CD14-positive monocyte (primary cell): ENCODE results near the gene OSMR. TPM values are rescaled to one million over a fixed set of nuclear protein-coding genes. Genes with fewer than 3 reads are reported as not detected.

Experiments used
- DNase-seq, 3 donors: peaks; one replicate each; pipeline ENCODE4 v3.0.0-alpha.2; 2011 to 2022
- H2AFZ ChIP-seq: 2 replicates; pipeline ENCODE4 v1.6.0; 2012; ENCODE audit warnings: mild to moderate bottlenecking, low read depth, low read length, inconsistent platforms; ENCODE audit not compliant: insufficient read depth, poor library complexity, severe bottlenecking
- H3K27ac ChIP-seq, 2 donors: 1 replicate in 1 of 2; 2 replicates in 1 of 2; pipeline ENCODE4 v1.5.1; 2012 to 2013; ENCODE audit warnings: low read length in 2 of 2, control low read depth in 1 of 2, inconsistent platforms in 1 of 2, low read depth in 1 of 2, mild to moderate bottlenecking in 1 of 2
- H3K27me3 ChIP-seq, 2 donors: one replicate each; pipeline versions ENCODE4 v1.6.0 to v1.6.1; 2011 to 2013; ENCODE audit warnings: low read length in 2 of 2; ENCODE audit not compliant: control insufficient read depth in 2 of 2, insufficient read depth in 2 of 2
- H3K36me3 ChIP-seq, 2 donors: replicated peaks in 1 of 2; 1 replicate in 1 of 2; 2 replicates in 1 of 2; pipeline versions ENCODE4 v1.5.1 to v1.6.1; 2012 to 2013; ENCODE audit warnings: low read length in 2 of 2, control low read depth in 1 of 2, inconsistent platforms in 1 of 2, mild to moderate bottlenecking in 1 of 2; ENCODE audit not compliant: insufficient read depth in 2 of 2, control insufficient read depth in 1 of 2
- H3K4me1 ChIP-seq, 2 donors: 1 replicate in 1 of 2; 2 replicates in 1 of 2; pipeline versions ENCODE4 v1.5.1 to v1.6.1; 2012 to 2013; ENCODE audit warnings: low read length in 2 of 2, control low read depth in 1 of 2, inconsistent platforms in 1 of 2, mild to moderate bottlenecking in 1 of 2, moderate library complexity in 1 of 2; ENCODE audit not compliant: insufficient read depth in 2 of 2, control insufficient read depth in 1 of 2
- H3K4me2 ChIP-seq: replicated peaks from 2 replicates; pipeline ENCODE3; 2012; ENCODE audit warnings: low read length, moderate library complexity, mild to moderate bottlenecking; ENCODE audit not compliant: poor library complexity, severe bottlenecking; ENCODE audit errors: extremely low read depth
- H3K4me3 ChIP-seq, 3 experiments: fragments of 200-600 bp in 1 of 3; sonication (generic) in 1 of 3; replicated peaks in 1 of 3; 1 replicate in 2 of 3; 2 replicates in 1 of 3; pipeline ENCODE4 v1.5.1; 2011 to 2013; ENCODE audit warnings: low read length in 3 of 3, mild to moderate bottlenecking in 3 of 3, control low read depth in 2 of 3, low read depth in 2 of 3, inconsistent platforms in 1 of 3, moderate library complexity in 1 of 3
- H3K79me2 ChIP-seq: 2 replicates; pipeline ENCODE4 v1.6.0; 2012; ENCODE audit warnings: mild to moderate bottlenecking, control low read depth, inconsistent platforms, low read length, moderate library complexity; ENCODE audit not compliant: insufficient read depth
- H3K9ac ChIP-seq: 2 replicates; pipeline ENCODE4 v1.6.0; 2017; ENCODE audit warnings: low read length, mild to moderate bottlenecking; ENCODE audit not compliant: insufficient read depth, poor library complexity, severe bottlenecking
- H3K9me3 ChIP-seq, 2 donors: replicated peaks in 1 of 2; 1 replicate in 1 of 2; 2 replicates in 1 of 2; pipeline versions ENCODE4 v1.5.1 to v1.6.1; 2012 to 2013; ENCODE audit warnings: low read length in 2 of 2, control low read depth in 1 of 2; ENCODE audit not compliant: control insufficient read depth in 1 of 2, insufficient read depth in 1 of 2
- H4K20me1 ChIP-seq: 2 replicates; pipeline ENCODE4 v1.6.0; 2012; ENCODE audit warnings: mild to moderate bottlenecking, low read length, control low read depth, moderate library complexity; ENCODE audit not compliant: insufficient read depth
- H3K27ac Mint-ChIP-seq, 7 donors: one replicate each; pipeline ENCODE4 v1.8.0; 2020; ENCODE audit warnings: mild to moderate bottlenecking in 7 of 7, mixed read lengths in 7 of 7, moderate library complexity in 6 of 7, inconsistent platforms in 2 of 7
- H3K27me3 Mint-ChIP-seq, 3 donors: one replicate each; pipeline ENCODE4 v1.8.0; 2021 to 2022; ENCODE audit warnings: low read depth in 3 of 3, mild to moderate bottlenecking in 3 of 3, mixed read lengths in 3 of 3, moderate library complexity in 3 of 3, inconsistent platforms in 1 of 3
- H3K36me3 Mint-ChIP-seq, 2 donors: one replicate each; pipeline ENCODE4 v1.8.0; 2020; ENCODE audit warnings: mixed read lengths in 2 of 2, inconsistent platforms in 1 of 2, mild to moderate bottlenecking in 1 of 2
- H3K4me1 Mint-ChIP-seq: one replicate; pipeline ENCODE4 v1.8.0; 2020; ENCODE audit warnings: mild to moderate bottlenecking, mixed read lengths
- H3K4me3 Mint-ChIP-seq, 2 donors: one replicate each; pipeline ENCODE4 v1.8.0; 2020; ENCODE audit warnings: mild to moderate bottlenecking in 2 of 2, mixed read lengths in 2 of 2, moderate library complexity in 1 of 2
- H3K9me3 Mint-ChIP-seq, 7 donors: one replicate each; pipeline ENCODE4 v1.8.0; 2020 to 2022; ENCODE audit warnings: mixed read lengths in 7 of 7, mild to moderate bottlenecking in 6 of 7, moderate library complexity in 6 of 7, inconsistent platforms in 2 of 7
- CTCF ChIP-seq: fragments of 200-600 bp; IDR thresholded peaks from one replicate; pipeline ENCODE4 v1.8.0; 2022; ENCODE audit warnings: antibody characterized with exemption, mild to moderate bottlenecking
- WGBS: methylation state at CpG from one replicate; pipeline ENCODE4 v1.1.5; 2013; ENCODE audit warnings: missing lambda C conversion rate; ENCODE audit not compliant: insufficient coverage; 5-methylcytosine and 5-hydroxymethylcytosine counted together
- intact Hi-C, 2 donors: fragments of 100-400 bp; cut with micrococcal nuclease; formaldehyde crosslinking; loops; one replicate each; pipeline versions ENCODE4 v1.15.0 to v1.15.1; 2023
- polyA plus RNA-seq, 3 donors: library from polyadenylated mRNA; depleted of rRNA in 1 of 3; unstranded in 2 of 3; stranded (reverse) in 1 of 3; fragments of 300-500 nt in 2 of 3; fragments of >200 nt in 1 of 3; fragmentation: Illumina TruSeq in 2 of 3; gene quantifications; 1 replicate in 2 of 3; 2 replicates in 1 of 3; pipeline ENCODE4 v1.2.3, GENCODE V29; 2012 to 2021

Gene OSMR
- polyA plus RNA-seq, 3 donors, result not detected

GRCh38 chr5:38896760-38897159, 50.9 kb downstream of the OSMR start:
- no peaks in the 10 kb centered on the region for H3K4me1 Mint-ChIP-seq
- no peaks in the 10 kb centered on the region for H3K27me3 ChIP-seq
- no peak for DNase-seq
- TF ChIP-seq CTCF, result no peak
- WGBS, result no CpG with 5 or more reads among the region's 3 CpGs
- H3K27ac ChIP-seq, result no peak overlapping the region
- no peak overlapping the region for H3K9ac ChIP-seq
- no peaks in the 10 kb centered on the region for H3K36me3 Mint-ChIP-seq
- intact Hi-C loops, result no loop called here
- no peak overlapping the region for H3K4me3 Mint-ChIP-seq
- no peak overlapping the region for H3K27ac Mint-ChIP-seq
- H3K27me3 Mint-ChIP-seq, result peaks cover 0 to 12% (median 9%) of the 10 kb centered on the region in 3 donors
- H3K4me1 ChIP-seq, result no peaks in the 10 kb centered on the region
- H3K4me3 ChIP-seq, result no peak overlapping the region
- H3K9me3 ChIP-seq, result peaks cover 0 to 13% of the 10 kb centered on the region in 2 donors
- H4K20me1 ChIP-seq, result no peaks in the 10 kb centered on the region
- no peaks in the 10 kb centered on the region for H3K36me3 ChIP-seq
- H3K9me3 Mint-ChIP-seq, result peaks cover 6 to 22% (median 9%) of the 10 kb centered on the region in 7 donors
- H3K4me2 ChIP-seq, result no peak overlapping the region
- H3K79me2 ChIP-seq, result no peaks in the 10 kb centered on the region
- no peak overlapping the region for H2AFZ ChIP-seq

DNA sequence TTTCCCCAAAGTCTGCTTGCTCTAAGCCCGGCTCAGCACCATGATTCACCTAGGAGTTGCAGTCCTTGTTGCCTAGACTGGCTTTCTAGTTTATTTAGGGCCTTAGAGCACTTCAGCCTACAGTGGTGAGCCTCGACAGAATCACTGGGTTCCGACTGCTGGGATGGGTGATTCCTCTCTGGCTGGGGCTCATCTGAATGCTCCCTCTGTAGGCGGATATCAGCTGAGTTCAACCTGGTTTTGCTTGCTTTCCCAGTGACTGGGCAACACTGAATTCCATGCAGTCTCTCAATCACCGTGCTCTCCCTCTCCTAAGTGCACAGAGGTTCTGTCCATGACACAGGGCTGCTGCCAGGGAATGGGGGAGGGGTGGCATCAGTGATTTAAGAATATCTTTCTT, 54.1 kb downstream of the OSMR start:
- Histone ChIP-seq H3K36me3 (no peaks in the 10 kb centered on the region), H3K79me2 (no peaks in the 10 kb centered on the region), H3K27ac (no peak overlapping the region), H3K4me1 (no peaks in the 10 kb centered on the region), H2AFZ (no peak overlapping the region), H3K9ac (no peak overlapping the region), H4K20me1 (no peaks in the 10 kb centered on the region), H3K27me3 (no peaks in the 10 kb centered on the region), H3K4me2 (no peak overlapping the region), H3K4me3 (no peak overlapping the region), H3K9me3 (peaks cover 0 to 19% of the 10 kb centered on the region in 2 donors)
- no peaks in the 10 kb centered on the region for H3K36me3 Mint-ChIP-seq
- H3K27ac Mint-ChIP-seq, result no peak overlapping the region
- H3K4me3 Mint-ChIP-seq, result no peak overlapping the region
- H3K9me3 Mint-ChIP-seq, result peaks cover 7 to 18% (median 14%) of the 10 kb centered on the region in 7 donors
- peaks cover 2 to 7% (median 5%) of the 10 kb centered on the region in 3 donors for H3K27me3 Mint-ChIP-seq
- no peak for TF ChIP-seq CTCF
- WGBS, result 95% methylated on average over 4 of the region's 5 CpGs
- intact Hi-C loops, result no loop called here
- no peak for DNase-seq
- no peaks in the 10 kb centered on the region for H3K4me1 Mint-ChIP-seq
